Stimulated activated CD8-positive, alpha-beta memory T cell treated with anti-CD3 and anti-CD28 coated beads, Interleukin-15, amount 100 ng/mL, for 48 hours (primary cell): ENCODE data around the gene RFX2.
"Not testable (repeated sequence)": the region's sequence is repeated elsewhere in the genome, so short reads cannot be mapped to it uniquely, and the experiment has no call there.

ENCODE experiments used
- DNase-seq, 2 donors: peaks; one replicate each; pipeline ENCODE4 v3.0.0-alpha.2; 2020; ENCODE audit warnings: low read depth in 2 of 2

RFX2 gene

DNA sequence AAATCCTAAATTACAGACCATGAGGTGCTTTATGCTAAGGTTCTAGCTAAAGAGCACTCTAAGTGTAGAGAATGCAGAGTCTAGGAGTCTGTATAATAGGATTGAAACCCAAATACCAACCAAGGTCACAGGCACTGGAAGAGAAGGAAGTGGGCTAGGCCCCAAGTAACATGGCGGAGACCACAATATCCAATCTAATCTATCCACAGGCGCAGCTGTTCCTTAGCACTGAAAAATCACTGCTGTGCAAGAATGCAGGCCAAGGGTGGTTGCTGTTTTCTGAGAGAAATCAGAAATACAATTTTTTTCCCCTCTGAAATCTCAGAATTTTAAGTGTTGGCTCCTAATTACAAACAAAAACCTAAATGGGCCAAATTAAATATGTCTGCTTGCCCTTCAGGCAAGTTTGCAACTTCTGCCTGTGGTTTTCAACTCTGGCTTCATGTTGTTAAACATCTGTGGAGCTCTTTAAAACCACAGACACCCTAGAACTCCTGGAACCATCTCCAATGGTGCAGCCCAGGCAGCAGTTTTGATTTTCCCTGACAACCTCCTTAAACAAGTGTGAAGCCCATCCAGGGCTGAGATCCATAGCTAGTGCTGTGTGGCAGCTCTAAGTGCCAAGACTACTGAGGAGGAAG is 138.5 kb downstream of the RFX2 start:
- no peak for DNase-seq

DNA sequence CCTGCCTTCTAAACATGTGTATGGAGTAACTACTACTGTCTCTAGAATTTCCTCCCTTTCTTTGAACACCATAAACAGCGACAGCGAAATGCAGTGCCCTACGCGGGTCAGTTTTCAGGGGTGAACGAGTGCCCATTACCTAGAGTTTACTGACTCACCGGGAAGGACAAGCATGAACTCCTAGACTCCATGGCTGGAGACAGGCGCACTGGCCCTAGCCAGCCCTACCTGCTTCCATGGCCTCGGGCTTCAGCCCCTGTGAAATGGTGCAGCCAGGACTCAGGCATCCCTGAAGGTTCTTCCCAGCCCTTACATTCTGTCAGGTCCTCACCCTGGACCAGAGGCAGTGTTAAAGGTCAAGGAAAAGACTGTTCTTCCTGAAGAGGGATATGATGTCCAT is 140.8 kb downstream of the RFX2 start:
- DNase-seq: no peak

DNA sequence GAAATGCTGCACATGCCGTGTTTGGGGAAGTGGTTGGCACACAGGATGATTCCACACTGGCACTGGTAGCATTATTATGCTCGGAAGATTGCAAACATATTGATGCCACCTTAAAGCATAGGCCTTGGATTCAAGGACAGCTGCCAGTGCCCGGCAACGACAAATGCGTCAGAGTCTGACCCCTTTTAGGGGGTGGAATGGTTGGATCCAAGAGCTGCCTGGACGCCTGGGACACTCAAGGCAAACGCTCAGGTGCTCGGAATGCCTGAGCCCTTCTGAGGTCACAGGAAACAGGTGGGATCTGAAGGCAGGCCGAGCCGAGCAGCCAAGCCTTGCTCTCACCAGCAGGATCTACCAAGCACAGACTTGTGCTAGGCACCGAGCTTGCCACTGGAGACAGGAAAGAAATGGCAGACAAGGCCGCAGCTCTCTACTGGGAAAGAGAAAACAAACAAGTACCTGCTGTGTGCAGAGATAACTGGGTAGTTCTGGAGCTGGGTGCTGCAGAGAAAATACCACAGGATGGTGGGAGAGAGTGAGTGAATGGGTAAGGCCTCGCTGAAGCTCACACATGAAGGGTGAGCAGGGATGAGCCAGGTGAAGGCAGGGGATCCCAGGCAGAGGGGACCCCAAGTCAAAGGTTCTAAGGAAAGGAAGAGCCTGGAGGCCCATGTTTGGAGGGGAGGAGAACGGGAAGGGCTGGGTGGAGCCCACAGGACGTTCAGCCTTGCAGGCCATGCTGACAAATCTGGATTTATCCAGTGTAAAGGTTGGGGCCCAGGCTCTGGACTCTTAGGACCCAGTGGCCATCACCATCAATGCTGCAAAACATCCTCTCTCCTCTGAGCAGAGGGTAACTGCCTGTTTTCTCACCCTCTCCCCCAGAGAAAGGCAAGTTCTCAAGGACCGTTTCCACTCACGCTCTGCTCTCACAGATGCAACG is 141.6 kb downstream of the RFX2 start:
- DNase-seq: no peak

DNA sequence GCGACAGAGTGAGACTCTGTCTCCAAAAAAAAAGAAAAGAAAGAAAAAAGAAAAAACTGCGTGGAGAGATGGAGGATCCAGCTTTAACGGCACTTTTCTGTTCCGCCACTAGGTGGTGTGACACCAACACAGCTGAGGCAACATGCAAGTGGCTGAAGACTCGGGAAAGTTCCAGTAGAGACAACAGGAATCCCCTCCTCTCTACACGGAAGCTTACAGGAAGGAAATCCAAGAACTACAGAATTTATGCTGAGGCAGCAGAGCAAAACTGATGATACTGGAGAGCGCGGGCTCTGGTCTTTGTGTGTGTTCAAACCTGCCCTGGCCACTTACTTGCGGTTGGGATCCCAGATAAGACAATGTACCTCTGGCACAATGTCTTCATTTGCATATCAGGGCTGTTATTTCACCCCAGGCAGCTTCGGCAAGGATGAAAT is 142.3 kb downstream of the RFX2 start:
- no peak for DNase-seq

DNA sequence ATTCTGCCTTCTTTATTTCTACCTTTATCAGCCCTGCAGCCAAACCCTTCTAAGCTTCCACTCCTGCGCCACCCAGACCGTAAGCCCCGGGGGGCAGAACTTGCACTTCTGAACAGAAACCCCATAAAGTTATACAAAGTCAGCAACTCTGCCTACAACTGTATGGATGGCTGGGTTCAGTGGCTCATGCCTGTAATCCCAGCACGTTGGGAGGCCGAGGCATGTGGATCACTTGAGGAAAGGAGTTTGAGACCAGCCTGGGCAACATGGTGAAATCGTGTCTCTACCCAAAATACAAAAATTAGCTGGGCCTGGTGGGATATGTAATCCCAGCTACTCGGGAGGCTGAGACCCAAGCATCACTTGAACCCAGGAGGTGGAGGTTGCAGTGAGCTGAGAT is 142.7 kb downstream of the RFX2 start:
- no peak for DNase-seq

DNA sequence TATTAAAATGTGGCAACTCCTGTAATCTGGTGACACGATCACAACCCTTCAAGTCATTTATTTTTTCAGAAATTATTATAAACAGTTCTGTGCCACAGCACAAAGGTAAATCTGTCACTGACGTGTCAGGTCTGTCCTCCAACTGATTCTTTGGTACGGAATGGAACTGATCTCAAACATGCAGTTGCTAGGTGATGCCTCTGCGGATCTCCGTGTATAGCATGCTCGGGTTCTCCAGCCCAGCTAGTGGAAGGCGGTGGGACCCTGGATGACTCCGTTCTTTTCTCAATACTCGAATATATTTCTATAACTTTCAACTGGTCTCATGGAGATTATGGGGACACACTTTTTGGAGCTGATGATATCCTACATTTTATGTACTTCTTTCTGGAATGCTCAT is 143.4 kb downstream of the RFX2 start:
- no peak for DNase-seq

DNA sequence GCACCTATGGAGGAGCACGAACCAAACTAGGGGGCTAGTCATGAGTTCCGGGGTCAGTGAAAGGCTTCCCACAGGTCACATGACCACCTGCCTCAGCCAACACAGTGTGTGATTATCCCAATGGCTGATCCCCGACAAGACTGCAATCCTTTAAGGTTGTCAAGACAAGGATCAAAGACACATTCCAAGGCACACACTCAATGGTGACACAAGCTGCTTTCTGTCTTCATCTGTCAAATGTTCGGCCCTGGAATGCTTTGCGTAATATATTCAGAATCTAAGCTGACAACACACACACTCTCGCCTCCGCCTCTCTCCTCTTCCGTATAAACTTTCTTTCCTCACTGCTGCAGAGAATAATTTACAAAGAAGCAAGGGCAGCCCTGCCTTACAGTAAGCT is 144.1 kb downstream of the RFX2 start:
- no peak for DNase-seq

DNA sequence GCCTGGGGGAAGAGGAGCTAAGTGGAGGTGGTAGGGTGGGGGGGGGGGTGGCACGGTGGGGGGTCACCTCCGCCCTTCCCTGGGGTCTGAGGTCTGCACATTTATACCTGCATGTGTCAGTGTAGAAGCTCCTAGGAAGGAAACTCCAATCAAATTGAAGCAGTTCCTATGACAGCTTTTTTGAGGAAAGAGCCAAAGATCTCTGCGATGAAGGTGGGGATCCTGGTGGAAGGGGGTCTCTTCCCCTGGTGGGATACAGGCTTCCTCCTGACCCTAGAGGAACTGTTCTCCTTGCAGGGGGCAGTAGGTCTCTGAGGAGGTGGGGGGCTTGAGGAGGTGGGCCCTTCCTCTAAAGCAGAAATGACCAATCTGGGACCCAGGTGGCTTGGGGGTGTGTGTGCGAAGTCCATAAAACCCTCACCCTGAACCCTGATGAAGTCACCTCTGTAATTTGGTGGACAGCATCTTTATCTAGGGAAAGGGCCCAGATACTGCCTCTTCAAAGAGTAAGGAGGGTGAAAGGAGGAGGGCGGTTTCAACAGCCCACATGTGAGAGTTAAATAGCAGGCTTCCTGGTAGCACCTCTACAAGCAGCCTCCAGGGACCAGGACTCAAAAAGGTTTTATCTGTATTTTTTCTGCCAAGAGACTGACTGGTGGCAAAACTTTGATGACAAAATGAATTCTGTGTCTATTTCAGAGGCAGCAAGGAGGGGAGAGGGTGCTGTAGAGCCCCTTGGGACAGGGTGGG is 145.3 kb downstream of the RFX2 start:
- DNase-seq: no peak

DNA sequence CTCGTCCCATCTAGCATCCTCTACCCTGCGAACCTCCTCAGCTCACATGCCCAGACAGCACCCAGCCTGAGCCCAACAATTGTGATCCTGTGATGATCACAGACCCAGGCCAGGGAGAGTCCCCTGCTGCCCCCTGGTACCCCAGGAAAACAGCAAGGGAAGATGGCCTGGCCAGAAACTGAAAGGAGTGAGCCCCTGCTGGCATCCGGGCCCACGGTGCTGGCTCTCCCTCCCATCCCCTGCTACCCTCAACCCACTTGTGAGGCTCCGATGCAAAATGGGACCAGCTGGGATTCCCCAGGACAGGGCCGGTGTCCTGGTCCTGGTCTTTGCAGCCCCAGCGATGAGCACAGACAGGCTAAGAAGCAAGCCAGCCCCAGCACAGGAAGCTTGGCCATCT is 146.4 kb downstream of the RFX2 start:
- DNase-seq: no peak

DNA sequence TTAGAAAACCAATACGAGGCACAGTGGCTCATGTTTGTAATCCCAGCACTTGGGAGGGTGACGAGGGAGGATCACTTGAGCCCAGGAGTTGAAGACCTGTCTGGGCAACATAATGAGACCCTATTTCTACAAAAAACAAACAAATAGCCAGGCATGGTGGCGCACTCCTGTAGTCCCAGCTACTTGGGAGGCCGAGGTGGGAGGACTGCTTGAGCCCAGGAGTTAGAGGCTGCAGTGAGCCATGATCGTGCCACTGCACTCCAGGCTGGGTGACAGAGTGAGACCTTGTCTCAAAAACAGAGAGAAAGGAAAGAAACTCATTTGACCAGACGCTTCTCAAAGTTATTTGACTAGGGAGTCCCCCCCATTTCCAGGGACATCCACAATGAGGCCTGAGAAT is 147.0 kb downstream of the RFX2 start:
- DNase-seq: not testable (repeated sequence)

DNA sequence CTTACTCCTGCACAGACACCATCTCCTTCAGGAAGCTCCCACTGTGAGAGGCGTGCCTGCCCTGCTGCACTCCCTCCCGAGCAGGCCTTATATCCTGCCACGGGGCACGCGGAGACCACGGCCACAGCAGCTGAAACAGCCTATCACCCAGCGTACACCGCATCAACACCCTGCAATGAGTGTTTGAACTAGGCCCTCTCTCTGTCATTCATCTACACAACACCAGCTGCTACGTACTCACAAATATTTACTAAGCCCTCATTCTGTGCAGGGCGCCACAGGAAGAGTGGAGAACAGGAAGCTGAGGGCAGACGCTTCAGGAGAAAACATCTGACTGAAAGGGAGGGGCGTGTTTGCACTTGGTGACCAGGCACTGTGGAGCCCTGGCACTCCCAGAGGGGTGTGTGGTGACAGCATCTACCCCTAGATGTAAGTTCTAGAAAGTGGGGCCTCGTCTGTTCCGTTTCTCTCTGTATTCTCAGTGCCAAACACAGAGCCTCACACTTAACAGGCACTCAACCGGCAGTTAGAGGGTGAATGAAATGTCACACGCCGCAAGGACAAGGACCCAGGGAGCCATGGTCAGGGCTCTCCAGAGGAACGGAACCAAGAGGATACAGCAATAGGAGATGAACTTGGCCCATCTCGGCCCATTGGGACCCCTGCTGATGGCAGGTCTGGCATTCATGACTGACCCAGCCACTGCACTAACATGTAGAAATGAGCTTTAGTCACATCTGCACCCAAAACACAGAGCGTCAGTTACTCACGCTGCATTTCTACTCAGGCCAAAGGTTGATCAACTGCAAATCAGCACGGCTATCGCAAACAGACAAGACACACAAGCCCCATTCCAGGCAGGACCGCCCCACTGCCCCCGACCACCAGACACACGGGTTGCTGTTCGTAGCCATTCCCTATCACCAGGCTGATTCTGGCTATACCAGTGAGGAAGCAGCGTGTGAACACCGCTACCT is 148.0 kb downstream of the RFX2 start:
- peak in 1 of 2 donors; percentile 41 for DNase-seq

DNA sequence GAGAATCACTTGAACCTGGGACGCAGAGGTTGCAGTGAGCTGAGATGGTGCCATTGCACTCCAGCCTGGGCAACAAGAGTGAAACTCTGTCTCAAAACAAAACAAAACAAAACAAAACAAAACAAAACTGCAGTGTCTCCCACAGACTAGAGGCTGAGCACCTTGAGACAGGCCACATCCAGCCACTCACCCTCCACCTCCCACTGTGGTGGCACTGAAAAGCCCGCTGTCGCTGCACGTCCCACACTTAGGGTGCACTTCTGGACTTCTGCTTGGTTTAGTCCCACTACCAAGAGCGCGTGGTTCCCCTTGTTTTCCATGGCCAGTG is 148.7 kb downstream of the RFX2 start:
- not testable (repeated sequence) for DNase-seq

DNA sequence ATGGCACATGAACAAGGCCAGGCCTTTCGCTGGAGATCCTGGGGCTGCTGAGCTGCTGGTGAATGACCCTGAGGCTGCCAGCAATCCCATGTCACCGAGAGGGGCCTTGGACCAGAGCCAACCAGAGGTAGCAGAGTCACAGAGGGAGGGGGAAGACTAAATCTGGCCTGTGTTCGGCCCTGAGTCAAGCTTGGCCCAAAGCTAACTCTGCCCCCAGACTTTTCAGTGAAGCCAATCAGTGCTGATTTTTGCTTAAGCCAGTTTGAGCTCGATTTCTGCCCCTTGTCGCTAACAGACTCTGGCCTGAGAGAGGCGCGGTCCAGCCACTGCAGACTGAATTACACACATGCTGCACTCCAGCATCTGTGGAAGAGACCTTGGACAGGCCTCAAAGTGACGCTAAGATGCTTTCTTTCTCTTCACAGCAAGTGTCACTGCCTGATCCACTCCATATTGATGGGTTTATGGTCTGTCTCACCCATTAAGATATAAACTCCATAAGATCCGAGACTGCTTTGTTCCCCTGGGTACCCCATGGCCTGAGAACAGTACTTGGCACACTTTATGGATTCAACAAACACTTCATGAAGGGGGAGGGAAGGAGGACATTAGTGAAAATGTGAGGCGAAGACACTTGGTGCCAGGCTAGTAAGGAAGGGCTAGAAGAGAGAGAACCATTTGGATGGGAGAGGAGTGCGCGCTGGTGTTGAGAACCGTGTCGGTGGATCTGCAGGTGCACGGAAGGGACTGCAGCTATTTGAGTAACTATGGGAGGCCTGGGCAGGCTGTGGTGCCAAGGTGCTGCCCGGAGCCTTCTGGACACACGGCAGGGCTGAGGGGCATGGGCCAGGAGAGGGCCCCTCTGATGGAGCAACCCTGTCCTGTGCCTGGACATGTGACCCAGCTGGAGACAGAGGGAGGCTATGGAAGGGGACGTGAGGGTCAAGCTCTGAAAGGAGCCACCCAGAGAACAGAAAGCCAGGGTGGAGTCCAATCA is 150.0 kb downstream of the RFX2 start:
- no peak for DNase-seq

DNA sequence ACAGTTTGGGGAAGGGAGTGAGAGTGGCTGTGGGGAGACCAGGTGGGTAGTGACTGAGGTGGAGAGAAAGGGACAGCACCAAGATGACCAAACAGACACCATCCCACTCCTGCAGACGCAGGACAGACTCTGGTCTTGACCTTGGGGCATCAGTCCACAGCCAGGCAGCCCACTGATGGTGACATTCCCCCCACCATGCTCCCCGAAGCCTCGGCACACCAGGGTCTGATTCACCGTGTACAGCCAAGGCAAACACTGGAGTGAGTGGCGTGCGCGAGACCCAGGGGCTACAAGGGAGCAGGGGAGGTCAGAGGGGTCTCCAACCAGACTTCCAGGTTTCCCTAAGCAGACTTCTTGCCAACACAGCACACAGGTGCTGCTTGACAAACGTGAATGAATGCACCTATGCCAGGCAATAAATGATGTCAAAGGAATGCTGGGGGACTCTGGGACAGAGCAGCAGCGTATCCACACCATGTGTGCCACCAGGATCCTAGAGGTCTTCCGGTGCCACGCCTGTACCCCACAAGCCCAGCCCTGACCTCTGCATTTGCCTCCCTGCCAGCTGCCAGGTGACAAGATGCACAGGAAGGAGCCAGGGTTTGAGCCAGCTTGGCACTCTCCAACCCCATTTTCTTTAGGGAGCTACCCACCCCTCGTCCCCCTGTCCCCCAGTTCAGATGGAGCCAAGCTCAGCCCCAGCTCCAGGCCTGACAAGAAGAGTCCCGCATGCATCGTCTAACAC is 150.9 kb downstream of the RFX2 start:
- no peak for DNase-seq

DNA sequence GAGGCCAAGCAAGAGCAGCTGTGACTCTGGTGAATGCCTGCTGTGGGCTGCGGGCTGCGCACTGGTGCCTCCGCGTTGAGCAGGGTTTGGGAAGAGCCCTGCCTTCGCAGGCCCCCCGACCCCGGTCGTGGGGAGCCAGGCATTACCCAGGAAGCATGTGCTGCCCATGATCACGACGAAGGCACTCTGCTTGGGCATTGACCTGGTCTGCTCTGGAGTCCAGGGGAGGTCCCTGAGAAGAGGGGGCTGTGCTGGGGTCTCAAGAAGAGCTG is 151.5 kb downstream of the RFX2 start:
- DNase-seq: no peak

DNA sequence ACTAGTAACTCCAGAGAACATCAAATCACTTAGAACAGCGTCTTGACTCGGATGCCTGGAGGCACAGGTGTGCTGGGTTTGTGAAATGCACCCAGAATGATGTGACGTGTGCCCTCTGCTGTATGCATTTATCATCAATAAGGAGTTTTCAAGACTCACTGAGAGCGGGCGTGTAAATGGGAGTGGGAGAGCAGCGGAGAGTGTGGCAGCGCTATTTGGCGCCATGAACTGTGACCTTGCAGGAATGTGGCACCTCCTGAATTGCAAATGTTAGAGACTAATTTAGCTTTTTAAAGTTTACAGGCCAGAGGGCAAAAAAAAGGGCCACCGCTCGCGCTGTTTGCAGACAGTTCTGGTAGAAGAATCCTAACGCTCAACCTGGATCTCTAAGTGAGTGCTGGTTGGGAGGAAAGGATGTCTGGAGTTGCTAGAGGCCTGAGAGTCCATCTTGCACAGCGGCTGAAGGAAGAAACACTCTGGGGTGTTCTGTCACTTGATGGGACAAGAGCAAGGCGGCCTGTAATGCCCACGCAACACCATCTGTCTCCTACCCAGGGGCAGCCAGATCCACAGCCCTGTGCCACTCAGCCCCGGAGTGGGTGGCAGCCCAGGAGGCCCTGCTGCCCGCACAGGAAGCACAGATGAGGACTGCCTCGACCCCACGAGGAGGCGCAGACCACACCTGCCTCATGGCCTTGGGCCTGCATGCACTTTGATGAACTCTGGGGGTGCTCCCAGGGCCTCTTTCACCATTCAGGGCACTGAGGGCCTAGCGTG is 152.0 kb downstream of the RFX2 start:
- no peak for DNase-seq

DNA sequence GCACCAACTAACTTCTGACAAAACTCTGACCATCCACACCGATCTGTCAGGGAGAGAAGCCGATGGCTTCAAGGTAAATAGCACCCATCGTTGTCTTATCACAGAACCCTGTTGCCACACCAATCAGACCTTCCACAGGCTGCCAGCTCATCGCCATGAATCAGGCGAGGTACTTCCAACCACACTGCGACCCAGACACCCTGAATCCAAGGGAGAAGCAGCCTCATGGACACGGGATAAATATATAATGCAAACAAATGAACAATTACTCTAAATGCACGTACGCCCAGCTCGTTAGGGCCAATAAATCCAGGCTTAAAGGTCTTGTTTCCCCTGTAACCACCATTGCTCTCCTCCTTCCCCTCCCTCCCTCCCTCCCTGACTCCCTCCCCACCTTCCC is 153.1 kb downstream of the RFX2 start:
- no peak for DNase-seq

DNA sequence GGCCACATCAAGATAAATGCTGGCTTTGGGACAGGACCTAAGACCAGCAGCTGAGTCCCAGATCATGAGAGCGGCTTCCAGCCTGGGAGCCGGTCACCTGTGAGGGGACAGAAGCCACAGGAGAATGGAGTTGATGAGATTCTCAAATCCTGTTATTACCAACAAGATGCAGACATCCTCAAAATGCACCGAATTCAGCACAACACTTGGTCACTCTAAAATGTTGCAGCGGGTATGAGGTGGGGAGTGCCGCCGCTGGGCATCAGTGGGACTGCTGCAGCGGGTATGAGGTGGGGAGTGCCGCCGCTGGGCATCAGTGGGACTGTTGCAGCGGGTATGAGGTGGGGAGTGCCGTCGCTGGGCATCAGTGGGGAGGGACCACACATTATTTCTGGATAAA is 153.6 kb downstream of the RFX2 start:
- no peak for DNase-seq

DNA sequence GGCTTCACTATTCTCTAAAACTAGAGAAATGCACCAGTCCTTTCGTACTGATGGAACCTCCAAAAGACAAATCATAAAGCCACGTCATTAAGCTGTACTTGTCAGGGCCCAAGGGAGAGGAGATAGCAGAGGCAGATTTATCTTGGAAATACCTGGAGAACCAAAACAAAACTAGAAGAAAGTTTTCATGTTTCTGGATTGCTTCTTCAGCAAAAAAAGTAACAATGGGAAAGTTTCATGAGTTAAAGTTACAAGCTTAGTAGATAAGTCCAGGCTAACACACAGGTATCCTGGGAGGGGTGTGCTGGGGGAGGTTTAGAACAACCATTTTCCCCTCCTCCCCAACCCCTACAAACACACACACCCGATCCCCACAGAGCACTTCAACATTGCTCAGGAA is 154.0 kb downstream of the RFX2 start:
- no peak for DNase-seq
